A549 treated with DMSO at 1 μM for 4 hours (cell line): ENCODE measurements around the gene LITAF. TPM values are rescaled to one million over a fixed set of nuclear protein-coding genes. Genes with fewer than 3 reads are reported as not detected.

Experiments used
- total RNA-seq: library from RNA; stranded (reverse); fragments of 200-300 nt; extraction: Qiagen RNA extraction; gene quantifications from 5 replicates; pipeline ENCODE4 v1.2.3, GENCODE V29; 2022; ENCODE audit warnings: low read depth

LITAF gene
- 212 to 223 TPM (median 214 TPM) in 5 replicates for total RNA-seq

GRCh38 chr16:11586856-11587642 is at the start of gene LITAF:
Gene LITAF, minus strand, starts transcription at chr16:11586919. Its CDS starts 30,189 bp downstream, at chr16:11556730.

Other genes with a start within 250 kb of the LITAF start
- 24.4 to 34.0 TPM (median 33.3 TPM) in 5 replicates for gene RMI2, start 241.5 kb downstream of the LITAF start, total RNA-seq
- gene SNN, start 81.5 kb upstream of the LITAF start, total RNA-seq: 8.4 to 9.7 TPM (median 8.8 TPM) in 5 replicates
- 35.1 to 40.1 TPM (median 37.7 TPM) in 5 replicates for gene TXNDC11, start 155.9 kb upstream of the LITAF start, total RNA-seq
- 24.7 to 31.3 TPM (median 26.8 TPM) in 5 replicates for gene ZC3H7A, start 210.3 kb upstream of the LITAF start, total RNA-seq